ENCODE measurements around the gene TBC1D10B. TPM values are rescaled to one million over a fixed set of nuclear protein-coding genes. Genes with fewer than 3 reads are reported as not detected.

The TBC1D10B gene
- total RNA-seq, 1 donor: 40.9 TPM

- DNase-seq (ENCODE audit: low read depth in 2 of 3, low spot score in 2 of 3): peak in 2 of 3 donors; percentile 67 to 78
Measured at GRCh38 chr16:30377050-30377811, 6.9 kb upstream of the TBC1D10B start.

- DNase-seq (ENCODE audit: low read depth in 2 of 3, low spot score in 2 of 3): no peak
Measured at GRCh38 chr16:30376461-30376902, 6.2 kb upstream of the TBC1D10B start.

GRCh38 chr16:30375864-30376263, 5.6 kb upstream of the TBC1D10B start:
- no peak for DNase-seq (ENCODE audit: low read depth in 2 of 3, low spot score in 2 of 3)

- no peak for DNase-seq (ENCODE audit: low read depth in 2 of 3, low spot score in 2 of 3)
Measured at GRCh38 chr16:30374538-30374937, 4.2 kb upstream of the TBC1D10B start, which contains the start of gene MYL11. Gene MYL11, plus strand, starts transcription at chr16:30374802. Its CDS starts 56 bp downstream, at chr16:30374858.

GRCh38 chr16:30372725-30373124, 2.4 kb upstream of the TBC1D10B start:
- DNase-seq (ENCODE audit: low read depth in 2 of 3, low spot score in 2 of 3): no peak

- DNase-seq (ENCODE audit: low read depth in 2 of 3, low spot score in 2 of 3): no peak
Measured at GRCh38 chr16:30372038-30372712, 1.9 kb upstream of the TBC1D10B start.

GRCh38 chr16:30371248-30371816, 1.0 kb upstream of the TBC1D10B start:
- no peak for DNase-seq (ENCODE audit: low read depth in 2 of 3, low spot score in 2 of 3)

GRCh38 chr16:30369938-30370455, 297 bp downstream of the TBC1D10B start:
- DNase-seq (ENCODE audit: low read depth in 2 of 3, low spot score in 2 of 3): no peak

- no peak for DNase-seq (ENCODE audit: low read depth in 2 of 3, low spot score in 2 of 3)
Measured at GRCh38 chr16:30369091-30369937, 980 bp downstream of the TBC1D10B start.

GRCh38 chr16:30368792-30369090, 1.6 kb downstream of the TBC1D10B start:
- DNase-seq (ENCODE audit: low read depth in 2 of 3, low spot score in 2 of 3): no peak

- DNase-seq (ENCODE audit: low read depth in 2 of 3, low spot score in 2 of 3): no peak
Measured at GRCh38 chr16:30368122-30368791, 2.0 kb downstream of the TBC1D10B start.

- DNase-seq (ENCODE audit: low read depth in 2 of 3, low spot score in 2 of 3): no peak
Measured at GRCh38 chr16:30367349-30368009, 2.8 kb downstream of the TBC1D10B start.

GRCh38 chr16:30366511-30366910, 3.8 kb downstream of the TBC1D10B start:
- no peak for DNase-seq (ENCODE audit: low read depth in 2 of 3, low spot score in 2 of 3)

GRCh38 chr16:30365200-30365599, 5.1 kb downstream of the TBC1D10B start:
- DNase-seq (ENCODE audit: low read depth in 2 of 3, low spot score in 2 of 3): no peak

GRCh38 chr16:30361180-30361579, 9.1 kb downstream of the TBC1D10B start:
- no peak for DNase-seq (ENCODE audit: low read depth in 2 of 3, low spot score in 2 of 3)

- DNase-seq (ENCODE audit: low read depth in 2 of 3, low spot score in 2 of 3): no peak
Measured at GRCh38 chr16:30359871-30360170, 10.5 kb downstream of the TBC1D10B start.

GRCh38 chr16:30358990-30359870, 11.1 kb downstream of the TBC1D10B start:
- DNase-seq (ENCODE audit: low read depth in 2 of 3, low spot score in 2 of 3): no peak

GRCh38 chr16:30358577-30358936, 11.7 kb downstream of the TBC1D10B start:
- no peak for DNase-seq (ENCODE audit: low read depth in 2 of 3, low spot score in 2 of 3)
